HepG2 (cell line): ENCODE measurements around the gene DGCR8. TPM values are rescaled to one million over a fixed set of nuclear protein-coding genes. Genes with fewer than 3 reads are reported as not detected.

Experiments used
- CEBPB ChIP-seq: IDR thresholded peaks from 2 replicates; pipeline ENCODE4 v1.6.1; 2011; ENCODE audit warnings: low read depth, low read length, improper control_type of control experiment, borderline replicate concordance
- ETV6 ChIP-seq: sonication (generic); formaldehyde crosslinking; conservative IDR thresholded peaks from 2 replicates; pipeline ENCODE4 v1.4.0; 2020; ENCODE audit warnings: missing genetic modification reagents
- GFI1 ChIP-seq: sonication (generic); formaldehyde crosslinking; IDR thresholded peaks from 2 replicates; pipeline ENCODE4 v1.5.0; 2020; ENCODE audit warnings: missing genetic modification reagents, mild to moderate bottlenecking, borderline replicate concordance
- KDM3A ChIP-seq: IDR thresholded peaks from 2 replicates; pipeline ENCODE4 v1.6.1; 2018; ENCODE audit warnings: low read depth, missing compliant biosample characterization
- KDM4B ChIP-seq: sonication (generic); formaldehyde crosslinking; IDR thresholded peaks from 2 replicates; pipeline ENCODE4 v1.4.0; 2020; ENCODE audit warnings: missing genetic modification reagents
- NFKBIZ ChIP-seq: IDR thresholded peaks from 2 replicates; pipeline ENCODE4 v1.6.1; 2018; ENCODE audit warnings: missing genetic modification reagents, missing compliant biosample characterization
- NR2C2 ChIP-seq: sonication (generic); formaldehyde crosslinking; IDR thresholded peaks from 2 replicates; pipeline ENCODE4 v1.4.0; 2020; ENCODE audit warnings: missing genetic modification reagents, mild to moderate bottlenecking, moderate library complexity, borderline replicate concordance
- PITX1 ChIP-seq: sonication (generic); formaldehyde crosslinking; IDR thresholded peaks from 2 replicates; pipeline ENCODE4 v1.5.1; 2020; ENCODE audit warnings: mild to moderate bottlenecking, missing genetic modification reagents
- RAD51 ChIP-seq: fragments of 450-650 bp; IDR thresholded peaks from 2 replicates; pipeline ENCODE4 v1.6.1; 2016; ENCODE audit warnings: borderline replicate concordance
- SETDB1 ChIP-seq: sonication (generic); formaldehyde crosslinking; IDR thresholded peaks from 2 replicates; pipeline ENCODE4 v1.5.1; 2020; ENCODE audit warnings: missing genetic modification reagents, mild to moderate bottlenecking, borderline replicate concordance
- ZBTB20 ChIP-seq: sonication (generic); formaldehyde crosslinking; IDR thresholded peaks from 2 replicates; pipeline ENCODE4 v1.8.1; 2023; ENCODE audit warnings: missing genetic modification reagents, low read depth, mild to moderate bottlenecking, borderline replicate concordance
- ZNF234 ChIP-seq: sonication (generic); formaldehyde crosslinking; conservative IDR thresholded peaks from 2 replicates; pipeline ENCODE4 v1.5.1; 2020; ENCODE audit warnings: mild to moderate bottlenecking, missing genetic modification reagents
- ZNF382 ChIP-seq: sonication (generic); formaldehyde crosslinking; IDR thresholded peaks from 2 replicates; pipeline ENCODE4 v1.5.0; 2020; ENCODE audit warnings: missing genetic modification reagents, mild to moderate bottlenecking, borderline replicate concordance
- ZNF383 ChIP-seq: sonication (generic); formaldehyde crosslinking; IDR thresholded peaks from 2 replicates; pipeline ENCODE4 v1.4.0; 2020; ENCODE audit warnings: missing genetic modification reagents, mild to moderate bottlenecking, borderline replicate concordance
- ZNF441 ChIP-seq: sonication (generic); formaldehyde crosslinking; IDR thresholded peaks from 2 replicates; pipeline ENCODE4 v1.7.0; 2021; ENCODE audit warnings: missing genetic modification reagents, borderline replicate concordance
- ZNF710 ChIP-seq: sonication (generic); formaldehyde crosslinking; IDR thresholded peaks from 2 replicates; pipeline ENCODE4 v1.5.0; 2020; ENCODE audit warnings: mild to moderate bottlenecking, missing genetic modification reagents, borderline replicate concordance
- polyA plus RNA-seq, 8 experiments: library from polyadenylated mRNA; depleted of rRNA in 3 of 8; stranded (reverse) in 7 of 8; unstranded in 1 of 8; fragments of >200 nt; fragmentation: Illumina TruSeq in 4 of 8; extraction: Trizol in 4 of 8; gene quantifications; 2 replicates each; pipeline versions ENCODE4 v1.2.1 to v1.2.3, GENCODE V29; 2011 to 2016; ENCODE audit warnings: low read depth in 4 of 8, missing spikeins in 1 of 8, mixed read lengths in 1 of 8; ENCODE audit not compliant: insufficient read depth in 1 of 8
- total RNA-seq, 5 experiments: library from RNA; depleted of rRNA; stranded (reverse); fragments of >200 nt; fragmentation: Illumina TruSeq; extraction: Trizol; gene quantifications; 2 replicates each; pipeline ENCODE4 v1.2.3, GENCODE V29; 2016; ENCODE audit warnings: low read depth in 1 of 5
- TF ChIP-seq, protein P1 (sequence below): fragments of 450-650 bp; IDR thresholded peaks from 2 replicates; pipeline ENCODE4 v1.6.1; 2017
- TF ChIP-seq, protein P2 (sequence below): sonication (generic); formaldehyde crosslinking; IDR thresholded peaks from 2 replicates; pipeline ENCODE4 v1.5.0; 2020; ENCODE audit warnings: missing genetic modification reagents
- TF ChIP-seq, protein P3 (sequence below): sonication (generic); formaldehyde crosslinking; IDR thresholded peaks from 2 replicates; pipeline ENCODE4 v1.4.0; 2020; ENCODE audit warnings: low read depth, mild to moderate bottlenecking, missing genetic modification reagents
- TF ChIP-seq, protein P4 (sequence below): sonication (generic); formaldehyde crosslinking; IDR thresholded peaks from 2 replicates; pipeline ENCODE4 v1.5.1; 2020; ENCODE audit warnings: missing genetic modification reagents, mild to moderate bottlenecking, borderline replicate concordance
- TF ChIP-seq, protein P5 (sequence below): sonication (generic); formaldehyde crosslinking; IDR thresholded peaks from 2 replicates; pipeline ENCODE4 v1.5.1; 2020; ENCODE audit warnings: mild to moderate bottlenecking, missing genetic modification reagents, moderate library complexity

Gene DGCR8
- total and polyA plus RNA-seq, 2 of the 13 experiments (the other 11 are each of a cell fraction or from before 2014, with no cell fraction given): 10.2 to 23.2 TPM

GRCh38 chr22:20084547-20085413 lies 4.7 kb downstream of the DGCR8 start (continued):
- no peak for TF ChIP-seq ZNF382 (CRISPR knock-in tag)
- 0 out of 2 replicates have a peak, but pooled peaks have one; percentile 32 for TF ChIP-seq ZNF710 (CRISPR knock-in tag)
- TF ChIP-seq KDM4B (CRISPR knock-in tag): no peak
- peak; percentile 83 for TF ChIP-seq NR2C2
- TF ChIP-seq PITX1 (CRISPR knock-in tag): 0 out of 2 replicates have a peak, but pooled peaks have one; percentile 46
- TF ChIP-seq, protein P1, sequence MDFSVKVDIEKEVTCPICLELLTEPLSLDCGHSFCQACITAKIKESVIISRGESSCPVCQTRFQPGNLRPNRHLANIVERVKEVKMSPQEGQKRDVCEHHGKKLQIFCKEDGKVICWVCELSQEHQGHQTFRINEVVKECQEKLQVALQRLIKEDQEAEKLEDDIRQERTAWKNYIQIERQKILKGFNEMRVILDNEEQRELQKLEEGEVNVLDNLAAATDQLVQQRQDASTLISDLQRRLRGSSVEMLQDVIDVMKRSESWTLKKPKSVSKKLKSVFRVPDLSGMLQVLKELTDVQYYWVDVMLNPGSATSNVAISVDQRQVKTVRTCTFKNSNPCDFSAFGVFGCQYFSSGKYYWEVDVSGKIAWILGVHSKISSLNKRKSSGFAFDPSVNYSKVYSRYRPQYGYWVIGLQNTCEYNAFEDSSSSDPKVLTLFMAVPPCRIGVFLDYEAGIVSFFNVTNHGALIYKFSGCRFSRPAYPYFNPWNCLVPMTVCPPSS: no peak
- TF ChIP-seq RAD51: no peak
- TF ChIP-seq, protein P2, sequence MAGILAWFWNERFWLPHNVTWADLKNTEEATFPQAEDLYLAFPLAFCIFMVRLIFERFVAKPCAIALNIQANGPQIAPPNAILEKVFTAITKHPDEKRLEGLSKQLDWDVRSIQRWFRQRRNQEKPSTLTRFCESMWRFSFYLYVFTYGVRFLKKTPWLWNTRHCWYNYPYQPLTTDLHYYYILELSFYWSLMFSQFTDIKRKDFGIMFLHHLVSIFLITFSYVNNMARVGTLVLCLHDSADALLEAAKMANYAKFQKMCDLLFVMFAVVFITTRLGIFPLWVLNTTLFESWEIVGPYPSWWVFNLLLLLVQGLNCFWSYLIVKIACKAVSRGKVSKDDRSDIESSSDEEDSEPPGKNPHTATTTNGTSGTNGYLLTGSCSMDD (CRISPR knock-in tag): no peak
- TF ChIP-seq ZNF383 (CRISPR knock-in tag): no peak
- TF ChIP-seq, protein P3, sequence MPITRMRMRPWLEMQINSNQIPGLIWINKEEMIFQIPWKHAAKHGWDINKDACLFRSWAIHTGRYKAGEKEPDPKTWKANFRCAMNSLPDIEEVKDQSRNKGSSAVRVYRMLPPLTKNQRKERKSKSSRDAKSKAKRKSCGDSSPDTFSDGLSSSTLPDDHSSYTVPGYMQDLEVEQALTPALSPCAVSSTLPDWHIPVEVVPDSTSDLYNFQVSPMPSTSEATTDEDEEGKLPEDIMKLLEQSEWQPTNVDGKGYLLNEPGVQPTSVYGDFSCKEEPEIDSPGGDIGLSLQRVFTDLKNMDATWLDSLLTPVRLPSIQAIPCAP (CRISPR knock-in tag): no peak
- TF ChIP-seq ZBTB20 (CRISPR knock-in tag): no peak
- TF ChIP-seq ZNF234: no peak
- TF ChIP-seq NFKBIZ (CRISPR knock-in tag): no peak
- no peak for TF ChIP-seq SETDB1
- TF ChIP-seq CEBPB: no peak
- TF ChIP-seq GFI1: no peak
- TF ChIP-seq, protein P4, sequence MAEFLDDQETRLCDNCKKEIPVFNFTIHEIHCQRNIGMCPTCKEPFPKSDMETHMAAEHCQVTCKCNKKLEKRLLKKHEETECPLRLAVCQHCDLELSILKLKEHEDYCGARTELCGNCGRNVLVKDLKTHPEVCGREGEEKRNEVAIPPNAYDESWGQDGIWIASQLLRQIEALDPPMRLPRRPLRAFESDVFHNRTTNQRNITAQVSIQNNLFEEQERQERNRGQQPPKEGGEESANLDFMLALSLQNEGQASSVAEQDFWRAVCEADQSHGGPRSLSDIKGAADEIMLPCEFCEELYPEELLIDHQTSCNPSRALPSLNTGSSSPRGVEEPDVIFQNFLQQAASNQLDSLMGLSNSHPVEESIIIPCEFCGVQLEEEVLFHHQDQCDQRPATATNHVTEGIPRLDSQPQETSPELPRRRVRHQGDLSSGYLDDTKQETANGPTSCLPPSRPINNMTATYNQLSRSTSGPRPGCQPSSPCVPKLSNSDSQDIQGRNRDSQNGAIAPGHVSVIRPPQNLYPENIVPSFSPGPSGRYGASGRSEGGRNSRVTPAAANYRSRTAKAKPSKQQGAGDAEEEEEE: no peak
- TF ChIP-seq, protein P5, sequence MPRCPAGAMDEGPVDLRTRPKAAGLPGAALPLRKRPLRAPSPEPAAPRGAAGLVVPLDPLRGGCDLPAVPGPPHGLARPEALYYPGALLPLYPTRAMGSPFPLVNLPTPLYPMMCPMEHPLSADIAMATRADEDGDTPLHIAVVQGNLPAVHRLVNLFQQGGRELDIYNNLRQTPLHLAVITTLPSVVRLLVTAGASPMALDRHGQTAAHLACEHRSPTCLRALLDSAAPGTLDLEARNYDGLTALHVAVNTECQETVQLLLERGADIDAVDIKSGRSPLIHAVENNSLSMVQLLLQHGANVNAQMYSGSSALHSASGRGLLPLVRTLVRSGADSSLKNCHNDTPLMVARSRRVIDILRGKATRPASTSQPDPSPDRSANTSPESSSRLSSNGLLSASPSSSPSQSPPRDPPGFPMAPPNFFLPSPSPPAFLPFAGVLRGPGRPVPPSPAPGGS: no peak
- no peak for TF ChIP-seq ZNF441
- TF ChIP-seq ETV6: no peak
- TF ChIP-seq KDM3A (CRISPR knock-in tag): no peak
